GM19239 (cell line): Measurements from ENCODE around the gene ADGRE3.
"Not testable (repeated sequence)": the region's sequence is repeated elsewhere in the genome, so short reads cannot be mapped to it uniquely, and the experiment has no call there.

Source experiments
- DNase-seq: peaks from one replicate; pipeline ENCODE4 v3.0.0; 2011; ENCODE audit warnings: low spot score; ENCODE audit not compliant: insufficient read length
- FAIRE-seq: peaks from 2 replicates; lab custom pipeline; 2011; peaks lifted over from hg19 to GRCh38; lab: Jason Lieb, UNC

The ADGRE3 gene

GRCh38 chr19:14612242-14612641 lies 62.4 kb downstream of the ADGRE3 start:
- not testable (repeated sequence) for DNase-seq, FAIRE-seq

- FAIRE-seq (no peak), DNase-seq (no peak)
Observed at GRCh38 chr19:14611051-14611450, 63.6 kb downstream of the ADGRE3 start.

GRCh38 chr19:14606627-14607026 lies 68.0 kb downstream of the ADGRE3 start:
- no peak for DNase-seq
- FAIRE-seq, result no peak

GRCh38 chr19:14603990-14604387 lies 70.7 kb downstream of the ADGRE3 start:
- DNase-seq, result peak; percentile 60
- peak; percentile 98 for FAIRE-seq

- no peak for FAIRE-seq
- DNase-seq, result no peak
Observed at GRCh38 chr19:14599548-14600147, 75.0 kb downstream of the ADGRE3 start.

GRCh38 chr19:14595558-14595957 lies 79.1 kb downstream of the ADGRE3 start:
- no peak for DNase-seq
- FAIRE-seq, result no peak

GRCh38 chr19:14589433-14589832 lies 85.2 kb downstream of the ADGRE3 start:
- FAIRE-seq, result peak; percentile 88
- DNase-seq, result not testable (repeated sequence)

- FAIRE-seq, result peak; percentile 95
- not testable (repeated sequence) for DNase-seq
Observed at GRCh38 chr19:14585187-14585586, 89.5 kb downstream of the ADGRE3 start.

GRCh38 chr19:14584372-14584771 lies 90.3 kb downstream of the ADGRE3 start:
- not testable (repeated sequence) for FAIRE-seq, DNase-seq

- DNase-seq (no peak), FAIRE-seq (peak; percentile 88)
Observed at GRCh38 chr19:14582894-14583340, 91.7 kb downstream of the ADGRE3 start, which contains the start of gene CLEC17A. TSS of gene CLEC17A (plus strand) at chr19:14583084. CDS start at chr19:14583161, 77 bp downstream.

GRCh38 chr19:14580623-14581237 lies 93.9 kb downstream of the ADGRE3 start:
- peak; percentile 63 for FAIRE-seq
- no peak for DNase-seq

GRCh38 chr19:14577885-14578427 lies 96.7 kb downstream of the ADGRE3 start:
- DNase-seq, result no peak

GRCh38 chr19:14577264-14577663 lies 97.4 kb downstream of the ADGRE3 start:
- FAIRE-seq, result no peak
- DNase-seq, result no peak

More at GRCh38 chr19:14577885-14578427, 96.7 kb downstream of the ADGRE3 start:
- peak; percentile 89 for FAIRE-seq

- FAIRE-seq (no peak), DNase-seq (no peak)
Observed at GRCh38 chr19:14576363-14576762, 98.3 kb downstream of the ADGRE3 start.

- no peak for DNase-seq
- FAIRE-seq, result no peak
Observed at GRCh38 chr19:14575428-14575980, 99.1 kb downstream of the ADGRE3 start.

GRCh38 chr19:14571695-14572490 lies 102.8 kb downstream of the ADGRE3 start, which contains the start of gene NDUFB7:
TSS of gene NDUFB7 (minus strand) at chr19:14572066. CDS start at chr19:14572000, 66 bp downstream.
- FAIRE-seq, result peak; percentile 95
- DNase-seq, result peak; percentile 88

- FAIRE-seq, result no peak
- DNase-seq, result no peak
Observed at GRCh38 chr19:14570864-14571527, 103.6 kb downstream of the ADGRE3 start.
